Measurements from ENCODE around the gene STK35. TPM values are rescaled to one million over a fixed set of nuclear protein-coding genes. Genes with fewer than 3 reads are reported as not detected.

The STK35 gene
- polyA plus RNA-seq, 1 donor from 2014 or later = 10.8 TPM

- no peak overlapping the region for H3K4me2 ChIP-seq (ENCODE audit: low read length)
- no peaks in the 10 kb centered on the region for H3K36me3 ChIP-seq (ENCODE audit: insufficient read depth, low read length)
- H3K27ac ChIP-seq (ENCODE audit: low read length) = no peak overlapping the region
- no peak overlapping the region for H2AFZ ChIP-seq (ENCODE audit: low read depth, low read length)
- H3K4me3 ChIP-seq (ENCODE audit: low read length) = no peak overlapping the region
- no peaks in the 10 kb centered on the region for H3K9me3 ChIP-seq (ENCODE audit: low read length)
- H3K79me2 ChIP-seq (replicated peaks; ENCODE audit: insufficient read depth, low read length) = peaks cover 30% of the 10 kb centered on the region
- TF ChIP-seq CTCF (IDR thresholded peaks at IDR 0.05; ENCODE audit: poor library complexity, severe bottlenecking) (no peak), SMC3 (conservative IDR thresholded peaks at IDR 0.05; ENCODE audit: poor library complexity) (no peak), RAD21 (conservative IDR thresholded peaks at IDR 0.05) (no peak), REST (IDR thresholded peaks at IDR 0.05; ENCODE audit: borderline replicate concordance) (no peak), POLR2AphosphoS5 (IDR thresholded peaks at IDR 0.05) (no peak), EP300 (conservative IDR thresholded peaks at IDR 0.05; ENCODE audit: poor library complexity, severe bottlenecking) (no peak), TAF1 (IDR thresholded peaks at IDR 0.05; ENCODE audit: low read depth) (no peak)
- H3F3A ChIP-seq (ENCODE audit: insufficient read depth, low read length, poor library complexity, severe bottlenecking) = no peaks in the 10 kb centered on the region
- no peaks in the 10 kb centered on the region for H4K20me1 ChIP-seq (ENCODE audit: insufficient read depth)
- no peaks in the 10 kb centered on the region for H3K27me3 ChIP-seq (ENCODE audit: insufficient read depth, low read depth, low read length)
- H3K9me2 ChIP-seq (ENCODE audit: insufficient read depth, low read length) = no peaks in the 10 kb centered on the region
- no peak overlapping the region for H3K9ac ChIP-seq (ENCODE audit: low read length)
Measured at GRCh38 chr20:2130683-2131082, 29.1 kb downstream of the STK35 start.

GRCh38 chr20:2131366-2131765 is 29.7 kb downstream of the STK35 start:
- Histone ChIP-seq H3K4me3 (ENCODE audit: low read length) (no peak overlapping the region), H3K79me2 (replicated peaks; ENCODE audit: insufficient read depth, low read length) (peaks cover 30% of the 10 kb centered on the region), H2AFZ (ENCODE audit: low read depth, low read length) (no peak overlapping the region), H3K27ac (ENCODE audit: low read length) (no peak overlapping the region), H3K9me3 (ENCODE audit: low read length) (no peaks in the 10 kb centered on the region), H4K20me1 (ENCODE audit: insufficient read depth) (no peaks in the 10 kb centered on the region), H3K9me2 (ENCODE audit: insufficient read depth, low read length) (no peaks in the 10 kb centered on the region), H3F3A (ENCODE audit: insufficient read depth, low read length, poor library complexity, severe bottlenecking) (no peaks in the 10 kb centered on the region), H3K27me3 (ENCODE audit: insufficient read depth, low read depth, low read length) (no peaks in the 10 kb centered on the region), H3K9ac (ENCODE audit: low read length) (no peak overlapping the region), H3K4me2 (ENCODE audit: low read length) (no peak overlapping the region), H3K36me3 (ENCODE audit: insufficient read depth, low read length) (no peaks in the 10 kb centered on the region)
- TF ChIP-seq EZH2 (IDR thresholded peaks at IDR 0.05; ENCODE audit: borderline replicate concordance, insufficient read depth, low read length, poor library complexity, severe bottlenecking) (no peak), EP300 (conservative IDR thresholded peaks at IDR 0.05; ENCODE audit: poor library complexity, severe bottlenecking) (no peak), REST (IDR thresholded peaks at IDR 0.05; ENCODE audit: borderline replicate concordance) (no peak), TAF1 (IDR thresholded peaks at IDR 0.05; ENCODE audit: low read depth) (no peak), MXI1 (conservative IDR thresholded peaks at IDR 0.05; ENCODE audit: poor library complexity, severe bottlenecking) (no peak), POLR2AphosphoS5 (IDR thresholded peaks at IDR 0.05) (no peak), CTCF (IDR thresholded peaks at IDR 0.05; ENCODE audit: poor library complexity, severe bottlenecking) (no peak), SMC3 (conservative IDR thresholded peaks at IDR 0.05; ENCODE audit: poor library complexity) (no peak), RAD21 (conservative IDR thresholded peaks at IDR 0.05) (no peak)

All from neural cell (in vitro differentiated cells).